Uterus (tissue), 2 donors: ENCODE results near the gene DNASE1L3.

Experiments
- CTCF ChIP-seq, 4 experiments: fragments of 200-600 bp in 2 of 4; fragments of 450-650 bp in 2 of 4; sonication (generic) in 2 of 4; IDR thresholded peaks; one replicate each; pipeline ENCODE4 v1.5.1; 2016 to 2019; ENCODE audit warnings: antibody characterized with exemption in 4 of 4, mild to moderate bottlenecking in 2 of 4, moderate library complexity in 1 of 4
- POLR2A ChIP-seq, 2 donors: fragments of 450-650 bp; IDR thresholded peaks; one replicate each; pipeline ENCODE4 v1.6.1; 2016; ENCODE audit warnings: antibody characterized with exemption in 2 of 2, mild to moderate bottlenecking in 1 of 2, moderate library complexity in 1 of 2

GRCh38 chr3:58235970-58236369 lies 25.2 kb upstream of the DNASE1L3 start:
- no peak for TF ChIP-seq POLR2A (IDR thresholded peaks at IDR 0.05)
- no peak for TF ChIP-seq CTCF (IDR thresholded peaks at IDR 0.05)
